Measurements from ENCODE around the gene CYTH3. TPM values are rescaled to one million over a fixed set of nuclear protein-coding genes. Genes with fewer than 3 reads are reported as not detected.

The CYTH3 gene
- polyA plus RNA-seq, 6 donors from 2014 or later, result 2.1 to 5.7 (median 2.7) TPM

DNA sequence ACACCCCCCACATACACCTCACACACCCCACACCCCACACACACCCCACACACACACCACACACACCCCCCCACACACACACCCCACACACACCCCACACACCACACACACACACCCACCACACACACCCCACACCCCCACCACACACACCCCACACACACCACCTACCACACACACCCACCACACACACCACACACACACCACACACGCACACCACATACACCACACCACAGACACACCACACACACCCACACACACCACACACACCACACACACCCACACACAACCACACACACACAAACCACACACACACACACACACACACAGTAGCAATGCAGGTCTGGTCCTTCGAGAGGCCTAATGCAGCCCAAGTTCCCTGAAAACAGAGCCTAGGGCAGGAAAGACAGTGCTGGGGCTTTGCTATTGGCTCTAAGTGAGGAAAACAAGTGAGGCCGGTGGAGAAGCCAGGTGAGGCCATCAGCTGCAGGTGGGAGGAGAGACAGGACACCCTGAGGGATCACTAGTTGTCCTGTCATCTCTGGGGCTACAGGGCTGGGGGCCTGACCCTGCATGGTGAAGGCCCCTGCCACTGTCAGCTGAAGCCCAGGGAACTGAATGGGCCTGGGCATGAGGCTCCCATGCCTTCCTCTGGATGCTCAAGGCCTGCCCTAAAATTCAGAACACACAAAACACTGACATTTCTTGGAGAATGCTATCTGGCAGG, 92.6 kb downstream of the CYTH3 start:
- H3K4me3 Mint-ChIP-seq, result no peak overlapping the region
- no peak for ATAC-seq (ENCODE audit: low read depth in 2 of 2)

GRCh38 chr7:6178298-6179029, 94.0 kb downstream of the CYTH3 start:
- Mint-ChIP-seq H3K27me3 (no peaks in the 10 kb centered on the region), H3K27ac (peak overlapping the region in 2 of 6 donors; percentile 0 to 16), H3K9me3 (no peaks in the 10 kb centered on the region), H3K36me3 (no peaks in the 10 kb centered on the region), H3K4me3 (no peak overlapping the region), H3K4me1 (no peaks in the 10 kb centered on the region)
- DNase-seq (no peak), ATAC-seq (ENCODE audit: low read depth in 2 of 2) (no peak)

More for the DNA sequence above, 92.6 kb downstream of the CYTH3 start:
- Mint-ChIP-seq H3K36me3 (no peaks in the 10 kb centered on the region), H3K4me1 (no peaks in the 10 kb centered on the region), H3K27me3 (no peaks in the 10 kb centered on the region), H3K27ac (no peak overlapping the region), H3K9me3 (no peaks in the 10 kb centered on the region)
- no peak for DNase-seq

DNA sequence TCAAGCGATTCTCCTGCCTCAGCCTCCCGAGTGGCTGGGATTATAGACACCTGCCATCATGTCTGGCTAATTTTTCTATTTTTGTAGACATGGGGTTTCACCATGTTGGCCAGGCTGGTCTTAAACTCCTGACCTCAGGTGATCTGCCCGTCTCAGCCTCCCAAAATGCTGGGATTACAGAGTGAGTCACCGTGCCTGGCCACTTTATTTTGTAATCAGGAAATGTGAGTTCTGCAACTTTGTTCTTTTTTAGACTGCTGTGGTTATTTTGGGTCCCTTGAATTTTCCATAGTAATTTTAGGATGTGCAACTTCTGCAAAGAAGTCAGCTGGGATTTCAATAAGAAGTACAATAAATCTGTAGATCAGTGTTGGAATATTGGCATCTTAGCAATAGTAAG, 96.8 kb downstream of the CYTH3 start:
- Mint-ChIP-seq H3K36me3 (no peaks in the 10 kb centered on the region), H3K9me3 (no peaks in the 10 kb centered on the region), H3K27me3 (no peaks in the 10 kb centered on the region), H3K4me1 (no peaks in the 10 kb centered on the region), H3K27ac (peak overlapping the region in 1 of 6 donors; percentile 24), H3K4me3 (no peak overlapping the region)
- DNase-seq (no peak), ATAC-seq (ENCODE audit: low read depth in 2 of 2) (no peak)

DNA sequence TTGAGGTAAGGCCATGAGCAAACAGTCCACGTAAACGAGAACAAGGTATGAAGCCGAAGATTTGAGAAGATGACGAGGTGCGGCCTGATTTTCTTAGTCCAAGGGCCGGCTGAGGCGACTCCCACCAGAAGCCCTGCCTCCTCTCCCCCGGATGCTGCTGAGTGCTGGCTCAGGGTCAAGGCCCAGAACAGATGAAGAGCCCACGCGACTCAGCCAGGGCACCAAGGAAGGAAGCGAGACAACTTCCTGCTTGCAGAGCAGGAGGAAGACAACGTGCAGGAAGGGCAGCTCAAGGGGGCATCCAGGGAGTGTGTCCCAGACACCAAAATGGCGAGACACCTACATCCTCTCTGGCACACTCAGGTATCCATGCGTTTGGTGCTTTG, 99.5 kb downstream of the CYTH3 start:
- H3K27ac Mint-ChIP-seq, result no peak overlapping the region
- H3K27me3 Mint-ChIP-seq, result no peaks in the 10 kb centered on the region

DNA sequence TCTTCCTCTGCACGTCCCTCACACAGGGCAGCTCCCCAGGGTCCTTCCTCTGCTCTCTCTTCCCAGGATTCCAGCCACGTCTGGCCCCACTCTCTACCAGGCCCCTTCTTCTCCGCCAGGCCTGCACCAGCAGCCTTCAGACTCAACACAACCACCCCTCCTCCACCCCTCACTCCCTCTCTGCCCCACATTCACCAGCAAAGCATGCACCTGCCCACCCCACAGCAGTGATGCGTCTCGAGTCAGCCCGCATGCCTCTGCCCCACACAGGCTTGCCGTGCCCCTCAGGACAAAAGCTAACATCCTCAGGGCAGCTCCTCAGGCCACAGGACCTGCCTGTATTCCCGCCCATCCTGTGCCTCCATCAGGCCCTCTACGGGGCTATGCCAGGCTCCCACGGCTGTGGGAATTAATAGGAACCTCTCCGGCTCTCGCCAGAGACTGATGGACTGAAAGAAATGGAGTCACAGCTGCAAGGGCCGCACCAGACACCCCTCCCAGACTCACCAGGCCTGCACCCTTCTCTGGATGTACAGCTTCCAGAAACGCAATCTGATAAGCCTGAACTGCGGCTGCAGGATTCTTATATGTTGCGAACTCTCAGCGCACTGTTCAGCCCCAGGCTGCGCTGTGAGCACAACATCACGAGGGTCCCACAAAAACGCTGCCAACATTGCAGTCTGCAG, 100.1 kb downstream of the CYTH3 start:
- H3K36me3 Mint-ChIP-seq, result peaks cover 0 to 8% of the 10 kb centered on the region in 2 donors
- peak overlapping the region in 1 of 8 donors; percentile 70 for H3K4me3 Mint-ChIP-seq
- H3K27me3 Mint-ChIP-seq, result no peaks in the 10 kb centered on the region
- H3K27ac Mint-ChIP-seq, result peak overlapping the region in 2 of 6 donors; percentile 31 to 45
- H3K9me3 Mint-ChIP-seq, result no peaks in the 10 kb centered on the region
- no peak for ATAC-seq (ENCODE audit: low read depth in 2 of 2)
- peaks cover 3 to 10% (median 7%) of the 10 kb centered on the region in 3 donors for H3K4me1 Mint-ChIP-seq
- DNase-seq, result no peak

More for the DNA sequence above, 99.5 kb downstream of the CYTH3 start:
- peaks cover 0 to 8% of the 10 kb centered on the region in 2 donors for H3K36me3 Mint-ChIP-seq
- H3K4me1 Mint-ChIP-seq, result peaks cover 2 to 5% (median 3%) of the 10 kb centered on the region in 3 donors
- H3K9me3 Mint-ChIP-seq, result no peaks in the 10 kb centered on the region
- DNase-seq, result no peak
- no peak for ATAC-seq (ENCODE audit: low read depth in 2 of 2)
- no peak overlapping the region for H3K4me3 Mint-ChIP-seq

GRCh38 chr7:6171532-6172223, 100.7 kb downstream of the CYTH3 start:
- H3K27me3 Mint-ChIP-seq, result no peaks in the 10 kb centered on the region
- DNase-seq (no peak), ATAC-seq (ENCODE audit: low read depth in 2 of 2) (no peak)
- peak overlapping the region in 2 of 6 donors; percentile 31 to 45 for H3K27ac Mint-ChIP-seq
- peak overlapping the region in 1 of 8 donors; percentile 70 for H3K4me3 Mint-ChIP-seq
- H3K4me1 Mint-ChIP-seq, result peaks cover 7 to 17% (median 12%) of the 10 kb centered on the region in 3 donors
- H3K9me3 Mint-ChIP-seq, result no peaks in the 10 kb centered on the region
- peaks cover 0 to 8% of the 10 kb centered on the region in 2 donors for H3K36me3 Mint-ChIP-seq

DNA sequence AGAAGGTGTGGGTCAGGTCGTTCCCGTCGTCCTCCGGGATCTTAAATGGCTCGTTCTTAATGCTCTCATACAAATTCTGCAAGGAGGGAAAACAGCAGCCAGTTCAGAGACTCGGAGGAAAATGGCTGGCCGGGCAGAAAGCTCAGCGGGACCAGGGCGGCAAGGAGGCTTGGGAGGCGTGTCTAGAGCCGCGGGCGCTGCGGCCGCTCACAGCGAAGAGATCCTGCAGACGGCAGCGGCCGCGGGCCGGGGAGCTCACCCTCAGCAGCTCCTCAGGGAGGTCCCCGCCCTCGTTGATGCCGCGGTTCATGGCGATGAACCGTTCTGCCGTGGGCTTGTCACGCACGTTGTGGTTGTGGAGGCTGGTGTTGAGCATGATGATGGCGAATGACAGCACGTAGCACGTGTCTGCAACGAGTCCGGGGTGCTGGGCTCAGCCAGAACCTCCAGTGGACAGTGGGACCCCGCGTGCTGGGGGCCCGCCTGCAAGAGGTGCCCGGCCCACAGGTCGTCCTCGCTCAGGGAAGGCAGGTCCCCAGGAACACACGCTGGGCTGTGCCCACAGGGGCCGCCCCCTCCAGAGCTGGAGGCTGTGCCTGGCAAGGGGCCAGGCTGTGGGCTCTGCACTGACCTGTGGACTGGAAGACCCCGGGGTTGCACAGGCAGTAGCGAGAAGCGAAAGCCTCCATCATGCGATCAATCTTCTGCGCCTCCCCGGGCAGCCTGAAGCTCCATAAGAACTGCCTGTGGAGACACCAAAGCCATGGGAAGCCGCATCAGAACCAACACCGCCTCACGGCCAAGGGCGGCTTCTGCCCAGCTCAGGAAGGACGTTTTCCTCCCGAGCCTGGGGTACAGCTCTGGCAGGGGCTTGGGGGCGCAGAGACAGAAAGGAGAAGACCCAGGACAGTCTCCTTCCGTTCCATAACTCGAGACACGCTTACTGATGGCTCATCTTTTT, 101.6 kb downstream of the CYTH3 start:
- no peaks in the 10 kb centered on the region for H3K27me3 Mint-ChIP-seq
- H3K27ac Mint-ChIP-seq, result no peak overlapping the region
- no peak for DNase-seq
- no peaks in the 10 kb centered on the region for H3K9me3 Mint-ChIP-seq
- peak overlapping the region in 3 of 8 donors; percentile 38 to 76 (median 66) for H3K4me3 Mint-ChIP-seq
- no peak for ATAC-seq (ENCODE audit: low read depth in 2 of 2)
- peaks cover 0 to 8% of the 10 kb centered on the region in 2 donors for H3K36me3 Mint-ChIP-seq
- H3K4me1 Mint-ChIP-seq, result peaks cover 9 to 18% (median 12%) of the 10 kb centered on the region in 3 donors

DNA sequence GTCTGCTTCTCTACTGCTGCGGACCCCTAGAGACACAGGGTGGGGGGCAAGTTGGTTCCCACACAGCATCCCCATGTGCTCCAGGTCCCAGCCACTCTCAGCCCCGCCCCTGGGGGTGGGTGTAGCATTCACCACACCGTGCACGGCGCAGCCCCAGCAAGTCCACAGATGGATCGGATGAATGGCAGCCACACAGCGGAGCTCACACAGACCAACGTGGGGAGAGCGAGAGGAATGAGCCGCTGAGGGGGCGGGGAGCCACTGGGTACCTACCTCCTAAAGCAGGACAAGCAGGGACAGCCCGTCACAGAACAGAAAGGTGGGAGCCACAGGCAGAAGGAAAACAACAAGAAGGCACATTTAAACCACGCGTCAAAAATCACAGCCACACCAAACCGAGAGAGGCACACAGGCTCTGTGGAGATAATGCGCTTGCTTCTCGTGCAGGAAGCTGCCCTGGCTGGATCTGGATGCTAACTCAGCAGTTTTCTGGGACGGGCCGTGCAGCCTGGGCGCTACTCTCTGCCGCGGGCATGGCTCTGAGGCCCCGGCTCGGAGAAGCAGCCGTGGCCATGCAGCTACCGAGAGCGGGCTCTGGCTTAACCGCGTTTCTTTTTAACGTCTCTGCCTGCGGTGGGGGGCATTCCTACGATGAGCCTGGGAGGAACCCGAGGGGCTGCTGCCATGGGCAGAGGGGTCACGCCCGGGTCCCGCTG, 102.5 kb downstream of the CYTH3 start:
- Mint-ChIP-seq H3K9me3 (no peaks in the 10 kb centered on the region), H3K36me3 (peaks cover 0 to 8% of the 10 kb centered on the region in 2 donors), H3K4me3 (peak overlapping the region in 1 of 8 donors; percentile 12), H3K27ac (peak overlapping the region in 3 of 6 donors; percentile 60 to 76 (median 65)), H3K27me3 (no peaks in the 10 kb centered on the region), H3K4me1 (peaks cover 9 to 18% (median 12%) of the 10 kb centered on the region in 3 donors)
- no peak for DNase-seq
- no peak for ATAC-seq (ENCODE audit: low read depth in 2 of 2)

DNA sequence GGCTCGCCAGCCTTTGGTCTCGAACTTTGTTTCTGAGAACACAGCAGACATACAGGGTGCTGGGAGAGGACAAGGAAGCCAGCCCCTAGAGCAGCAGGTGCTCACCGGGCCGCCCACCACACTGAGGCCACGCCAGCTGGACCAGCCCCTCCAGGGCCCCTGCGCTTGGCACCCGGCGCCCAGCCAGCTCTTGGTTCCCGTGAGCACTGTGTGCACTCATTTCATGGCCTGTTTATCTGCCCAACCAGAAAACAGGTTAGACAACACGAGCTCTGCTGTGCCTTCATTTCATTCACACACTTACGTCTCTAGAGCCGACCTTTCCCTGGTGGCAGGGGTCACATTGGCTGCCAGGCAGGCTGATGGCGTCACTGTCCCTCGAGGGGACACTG, 104.0 kb downstream of the CYTH3 start:
- H3K9me3 Mint-ChIP-seq, result no peaks in the 10 kb centered on the region
- ATAC-seq (ENCODE audit: low read depth in 2 of 2) (no peak), DNase-seq (no peak)
- H3K27ac Mint-ChIP-seq, result no peak overlapping the region
- no peaks in the 10 kb centered on the region for H3K27me3 Mint-ChIP-seq
- H3K36me3 Mint-ChIP-seq, result peaks cover 0 to 8% of the 10 kb centered on the region in 2 donors
- H3K4me3 Mint-ChIP-seq, result no peak overlapping the region
- H3K4me1 Mint-ChIP-seq, result peaks cover 9 to 18% (median 12%) of the 10 kb centered on the region in 3 donors

GRCh38 chr7:6167587-6168476, 104.6 kb downstream of the CYTH3 start:
- peaks cover 0 to 8% of the 10 kb centered on the region in 2 donors for H3K36me3 Mint-ChIP-seq
- DNase-seq, result no peak
- no peaks in the 10 kb centered on the region for H3K9me3 Mint-ChIP-seq
- no peaks in the 10 kb centered on the region for H3K27me3 Mint-ChIP-seq
- H3K27ac Mint-ChIP-seq, result peak overlapping the region in 4 of 6 donors; percentile 15 to 86 (median 69)
- peaks cover 9 to 18% (median 12%) of the 10 kb centered on the region in 3 donors for H3K4me1 Mint-ChIP-seq
- H3K4me3 Mint-ChIP-seq, result peak overlapping the region in 2 of 8 donors; percentile 15 to 66
- no peak for ATAC-seq (ENCODE audit: low read depth in 2 of 2)

DNA sequence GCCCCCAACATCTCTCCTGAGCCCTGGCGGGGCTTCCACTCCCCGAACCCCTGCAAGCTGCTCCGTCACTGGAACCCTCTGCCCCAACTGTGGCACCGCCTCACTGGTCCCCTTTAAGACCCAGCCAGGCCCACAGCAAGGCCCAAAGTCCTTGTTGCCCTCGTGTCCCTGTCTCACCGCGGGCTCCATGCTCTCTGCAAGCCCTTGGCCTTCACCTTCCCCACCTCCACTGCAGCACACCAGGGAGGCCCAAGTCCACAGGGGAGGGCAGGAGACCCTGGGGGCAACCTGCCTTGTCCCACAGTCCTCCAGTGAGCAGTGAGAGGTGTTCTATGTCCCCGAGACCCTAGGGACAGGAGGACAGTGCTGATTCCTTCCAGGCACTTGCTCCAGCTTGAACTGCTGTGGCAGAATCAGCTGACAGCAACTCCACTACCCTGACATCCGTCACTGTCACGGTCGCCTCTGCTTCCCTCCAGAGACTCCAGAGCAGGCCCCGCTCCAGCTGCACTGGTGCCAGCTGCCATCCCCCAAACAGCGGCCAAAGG, 105.3 kb downstream of the CYTH3 start:
- Mint-ChIP-seq H3K36me3 (peaks cover 0 to 8% of the 10 kb centered on the region in 2 donors), H3K4me1 (peaks cover 9 to 18% (median 12%) of the 10 kb centered on the region in 3 donors), H3K27me3 (no peaks in the 10 kb centered on the region), H3K27ac (peak overlapping the region in 4 of 6 donors; percentile 57 to 86 (median 69)), H3K9me3 (no peaks in the 10 kb centered on the region), H3K4me3 (peak overlapping the region in 4 of 8 donors; percentile 17 to 81 (median 52))
- DNase-seq (no peak), ATAC-seq (ENCODE audit: low read depth in 2 of 2) (no peak)
